Stimulated activated CD4-positive, alpha-beta T cell treated with anti-CD3 and anti-CD28 coated beads, TNF-alpha, amount 100 ng/mL, for 48 hours (primary cell): ENCODE measurements around the gene PRKAR2A.
"Not testable (repeated sequence)": the region's sequence is repeated elsewhere in the genome, so short reads cannot be mapped to it uniquely, and the experiment has no call there.

Experiments
- DNase-seq, 3 donors: peaks; one replicate each; pipeline ENCODE4 v3.0.0-alpha.2; 2020; ENCODE audit warnings: low read depth in 3 of 3

The PRKAR2A gene

GRCh38 chr3:48778565-48778964 is 69.1 kb downstream of the PRKAR2A start:
- not testable (repeated sequence) for DNase-seq

GRCh38 chr3:48776854-48777253 is 70.8 kb downstream of the PRKAR2A start:
- no peak for DNase-seq

- no peak for DNase-seq
Observed at GRCh38 chr3:48770192-48770502, 77.5 kb downstream of the PRKAR2A start.

- no peak for DNase-seq
Observed at GRCh38 chr3:48765376-48765775, 82.3 kb downstream of the PRKAR2A start.

GRCh38 chr3:48762816-48763215 is 84.9 kb downstream of the PRKAR2A start:
- no peak for DNase-seq

- not testable (repeated sequence) for DNase-seq
Observed at GRCh38 chr3:48759991-48760540, 87.6 kb downstream of the PRKAR2A start.

- not testable (repeated sequence) for DNase-seq
Observed at GRCh38 chr3:48759531-48759930, 88.1 kb downstream of the PRKAR2A start.

GRCh38 chr3:48759071-48759470 is 88.6 kb downstream of the PRKAR2A start:
- no peak for DNase-seq

GRCh38 chr3:48756640-48757039 is 91.0 kb downstream of the PRKAR2A start:
- no peak for DNase-seq

- no peak for DNase-seq
Observed at GRCh38 chr3:48750856-48751255, 96.8 kb downstream of the PRKAR2A start.

- no peak for DNase-seq
Observed at GRCh38 chr3:48748754-48749153, 98.9 kb downstream of the PRKAR2A start.

- no peak for DNase-seq
Observed at GRCh38 chr3:48747706-48748105, 100.0 kb downstream of the PRKAR2A start.

GRCh38 chr3:48747015-48747615 is 100.6 kb downstream of the PRKAR2A start:
- no peak for DNase-seq

GRCh38 chr3:48743773-48744172 is 103.9 kb downstream of the PRKAR2A start:
- no peak for DNase-seq

- not testable (repeated sequence) for DNase-seq
Observed at GRCh38 chr3:48741226-48741625, 106.4 kb downstream of the PRKAR2A start.

GRCh38 chr3:48739955-48740823 is 107.5 kb downstream of the PRKAR2A start:
- DNase-seq, result peak in 2 of 3 donors; percentile 31 to 46

GRCh38 chr3:48739617-48739954 is 108.1 kb downstream of the PRKAR2A start:
- no peak for DNase-seq

- no peak for DNase-seq
Observed at GRCh38 chr3:48738926-48739616, 108.6 kb downstream of the PRKAR2A start.

- no peak for DNase-seq
Observed at GRCh38 chr3:48738144-48738536, 109.5 kb downstream of the PRKAR2A start.

GRCh38 chr3:48735075-48735767 is 112.5 kb downstream of the PRKAR2A start:
- not testable (repeated sequence) for DNase-seq

GRCh38 chr3:48734541-48734940 is 113.1 kb downstream of the PRKAR2A start:
- not testable (repeated sequence) for DNase-seq
